ENCODE measurements around the gene ALMS1.

- no peak for TF ChIP-seq CTCF (IDR thresholded peaks at IDR 0.05)
- no peak for TF ChIP-seq EZH2phosphoT487 (IDR thresholded peaks at IDR 0.05; ENCODE audit: borderline replicate concordance, low read depth)
- TF ChIP-seq, protein P1, sequence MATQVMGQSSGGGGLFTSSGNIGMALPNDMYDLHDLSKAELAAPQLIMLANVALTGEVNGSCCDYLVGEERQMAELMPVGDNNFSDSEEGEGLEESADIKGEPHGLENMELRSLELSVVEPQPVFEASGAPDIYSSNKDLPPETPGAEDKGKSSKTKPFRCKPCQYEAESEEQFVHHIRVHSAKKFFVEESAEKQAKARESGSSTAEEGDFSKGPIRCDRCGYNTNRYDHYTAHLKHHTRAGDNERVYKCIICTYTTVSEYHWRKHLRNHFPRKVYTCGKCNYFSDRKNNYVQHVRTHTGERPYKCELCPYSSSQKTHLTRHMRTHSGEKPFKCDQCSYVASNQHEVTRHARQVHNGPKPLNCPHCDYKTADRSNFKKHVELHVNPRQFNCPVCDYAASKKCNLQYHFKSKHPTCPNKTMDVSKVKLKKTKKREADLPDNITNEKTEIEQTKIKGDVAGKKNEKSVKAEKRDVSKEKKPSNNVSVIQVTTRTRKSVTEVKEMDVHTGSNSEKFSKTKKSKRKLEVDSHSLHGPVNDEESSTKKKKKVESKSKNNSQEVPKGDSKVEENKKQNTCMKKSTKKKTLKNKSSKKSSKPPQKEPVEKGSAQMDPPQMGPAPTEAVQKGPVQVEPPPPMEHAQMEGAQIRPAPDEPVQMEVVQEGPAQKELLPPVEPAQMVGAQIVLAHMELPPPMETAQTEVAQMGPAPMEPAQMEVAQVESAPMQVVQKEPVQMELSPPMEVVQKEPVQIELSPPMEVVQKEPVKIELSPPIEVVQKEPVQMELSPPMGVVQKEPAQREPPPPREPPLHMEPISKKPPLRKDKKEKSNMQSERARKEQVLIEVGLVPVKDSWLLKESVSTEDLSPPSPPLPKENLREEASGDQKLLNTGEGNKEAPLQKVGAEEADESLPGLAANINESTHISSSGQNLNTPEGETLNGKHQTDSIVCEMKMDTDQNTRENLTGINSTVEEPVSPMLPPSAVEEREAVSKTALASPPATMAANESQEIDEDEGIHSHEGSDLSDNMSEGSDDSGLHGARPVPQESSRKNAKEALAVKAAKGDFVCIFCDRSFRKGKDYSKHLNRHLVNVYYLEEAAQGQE (IDR thresholded peaks at IDR 0.05; ENCODE audit: low read depth, low read length): no peak
- no peak for TF ChIP-seq POLR2AphosphoS5 (IDR thresholded peaks at IDR 0.05; ENCODE audit: low read depth, low read length)
- TF ChIP-seq TAF1 (IDR thresholded peaks at IDR 0.05; ENCODE audit: borderline replicate concordance, low read depth, low read length): no peak
- no peak for TF ChIP-seq NFIC (IDR thresholded peaks at IDR 0.05; ENCODE audit: borderline replicate concordance)
- TF ChIP-seq ZBTB33 (IDR thresholded peaks at IDR 0.05; ENCODE audit: borderline replicate concordance, low read depth): no peak
- no peak for TF ChIP-seq EP300 (IDR thresholded peaks at IDR 0.05; ENCODE audit: borderline replicate concordance in 1 of 2, low read depth in 1 of 2, low read length in 1 of 2)
- TF ChIP-seq MEF2A (IDR thresholded peaks at IDR 0.05; ENCODE audit: borderline replicate concordance, low read depth): no peak
- no peak for TF ChIP-seq GABPA (IDR thresholded peaks at IDR 0.05; ENCODE audit: low read depth)
- TF ChIP-seq SIN3A (IDR thresholded peaks at IDR 0.05; ENCODE audit: borderline replicate concordance, low read depth, low read length): no peak
- TF ChIP-seq, protein P2, sequence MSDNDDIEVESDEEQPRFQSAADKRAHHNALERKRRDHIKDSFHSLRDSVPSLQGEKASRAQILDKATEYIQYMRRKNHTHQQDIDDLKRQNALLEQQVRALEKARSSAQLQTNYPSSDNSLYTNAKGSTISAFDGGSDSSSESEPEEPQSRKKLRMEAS (IDR thresholded peaks at IDR 0.05; ENCODE audit: low read depth): no peak
- no peak for TF ChIP-seq MXI1 (IDR thresholded peaks at IDR 0.05; ENCODE audit: low read depth, low read length)
- no peak for TF ChIP-seq TEAD4 (IDR thresholded peaks at IDR 0.05; ENCODE audit: borderline replicate concordance, insufficient read depth)
These were observed 256.1 kb downstream of the ALMS1 start for GRCh38 chr2:73641767-73642062.
